GM19397 (cell line): ENCODE measurements around the gene TAOK3.

Source experiments
- ATAC-seq: cut with Tn5 transposase; IDR thresholded peaks from one replicate; pipeline ENCODE4 v1.9.1; 2021; ENCODE audit warnings: mild to moderate bottlenecking, moderate library complexity; ENCODE audit not compliant: unreplicated experiment

Gene TAOK3

DNA sequence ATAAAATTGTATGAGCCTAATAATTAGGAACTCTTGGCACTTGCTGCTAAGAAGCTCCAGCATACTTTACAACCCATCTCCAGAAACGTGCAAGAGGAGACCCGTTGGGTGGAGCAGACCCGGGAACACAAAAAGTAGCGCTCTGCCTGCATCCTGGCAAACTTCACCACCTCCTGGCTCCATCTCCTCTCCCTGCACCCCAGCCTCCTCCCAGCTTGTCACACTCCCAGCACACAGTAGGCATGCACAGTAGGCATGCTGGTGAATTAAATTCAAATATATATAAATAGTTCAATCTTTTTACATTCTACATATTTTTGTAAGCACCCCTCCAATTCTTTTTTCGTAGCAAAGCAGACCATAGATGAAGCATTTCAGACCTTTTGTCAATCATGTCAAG is 270.1 kb downstream of the TAOK3 start:
- ATAC-seq: no peak

- ATAC-seq: no peak
Observed at GRCh38 chr12:118102070-118102469, 270.6 kb downstream of the TAOK3 start.

- ATAC-seq: no peak
Observed at GRCh38 chr12:118101051-118101450, 271.7 kb downstream of the TAOK3 start.
